K562 (cell line): ENCODE data around the gene FOXRED2. TPM values are rescaled to one million over a fixed set of nuclear protein-coding genes. Genes with fewer than 3 reads are reported as not detected.

ENCODE experiments used
- ERF ChIP-seq: fragments of 450-650 bp; formaldehyde crosslinking; IDR thresholded peaks from 2 replicates; pipeline ENCODE4 v1.4.0; 2020; ENCODE audit warnings: mild to moderate bottlenecking, mixed read lengths
- ESRRA ChIP-seq: fragments of 450-650 bp; IDR thresholded peaks from 2 replicates; pipeline ENCODE4 v1.6.1; 2014; ENCODE audit warnings: low read depth, mild to moderate bottlenecking, moderate library complexity, borderline replicate concordance
- FOXM1 ChIP-seq, 2 experiments: fragments of 450-650 bp in 1 of 2; sonication (generic) in 1 of 2; formaldehyde crosslinking in 1 of 2; IDR thresholded peaks; 2 replicates each; pipeline versions ENCODE4 v1.6.1 to v1.9.0; 2017 to 2022; ENCODE audit warnings: low read depth in 2 of 2, mild to moderate bottlenecking in 2 of 2, missing genetic modification reagents in 1 of 2, moderate library complexity in 1 of 2
- HNRNPLL ChIP-seq: fragments of 200-400 bp; formaldehyde crosslinking; IDR thresholded peaks from 2 replicates; pipeline ENCODE4 v1.6.1; 2017; ENCODE audit warnings: low read length, low read depth, mild to moderate bottlenecking; ENCODE audit not compliant: poor library complexity, severe bottlenecking
- KHSRP ChIP-seq: fragments of 450-650 bp; IDR thresholded peaks from 2 replicates; pipeline ENCODE4 v1.6.1; 2017
- MAFK ChIP-seq: IDR thresholded peaks from 2 replicates; pipeline ENCODE4 v1.6.1; 2011; ENCODE audit warnings: low read length, improper control_type of control experiment
- NCOA4 ChIP-seq: fragments of 450-650 bp; IDR thresholded peaks from 2 replicates; pipeline ENCODE4 v1.6.1; 2018; ENCODE audit warnings: mild to moderate bottlenecking; ENCODE audit not compliant: partially characterized antibody
- TAF1 ChIP-seq: IDR thresholded peaks from 2 replicates; pipeline ENCODE4 v1.6.1; 2011; ENCODE audit warnings: mild to moderate bottlenecking, low read length, moderate library complexity; ENCODE audit not compliant: insufficient read depth, control insufficient read depth, severe bottlenecking; ENCODE audit errors: extremely low read depth
- TAF15 ChIP-seq: fragments of 200-400 bp; formaldehyde crosslinking; IDR thresholded peaks from 2 replicates; pipeline ENCODE4 v1.6.1; 2017; ENCODE audit warnings: mild to moderate bottlenecking, low read depth, low read length, moderate library complexity
- TEAD1 ChIP-seq, 2 experiments: fragments of 450-650 bp in 1 of 2; sonication (generic) in 1 of 2; formaldehyde crosslinking; IDR thresholded peaks; 2 replicates each; pipeline versions ENCODE4 v1.4.0 to v1.8.0; 2020 to 2022; ENCODE audit warnings: mild to moderate bottlenecking in 2 of 2, missing genetic modification reagents in 1 of 2
- THRAP3 ChIP-seq: fragments of 450-650 bp; IDR thresholded peaks from 2 replicates; pipeline ENCODE4 v1.6.1; 2016; ENCODE audit warnings: mild to moderate bottlenecking, inconsistent platforms, borderline replicate concordance
- YY1 ChIP-seq, 3 experiments: IDR thresholded peaks; 2 replicates each; pipeline ENCODE4 v1.6.1; 2011; ENCODE audit warnings: low read length in 2 of 3, mild to moderate bottlenecking in 2 of 3, moderate library complexity in 2 of 3, borderline replicate concordance in 1 of 3, control low read depth in 1 of 3, low read depth in 1 of 3; ENCODE audit not compliant: insufficient read depth in 3 of 3, insufficient replicate concordance in 2 of 3, control insufficient read depth in 1 of 3, insufficient read length in 1 of 3; ENCODE audit errors: extremely low read depth in 1 of 3
- ZFP30 ChIP-seq: fragments of 250-450 bp; sonication (Bioruptor Pico); IDR thresholded peaks from 2 replicates; pipeline ENCODE4 v1.8.0; 2022; ENCODE audit warnings: moderate library complexity, mild to moderate bottlenecking, inconsistent platforms, borderline replicate concordance
- ZFX ChIP-seq: sonication (generic); formaldehyde crosslinking; IDR thresholded peaks from 2 replicates; pipeline ENCODE4 v1.8.0; 2022; ENCODE audit warnings: mild to moderate bottlenecking, missing genetic modification reagents, moderate library complexity
- ZNF274 ChIP-seq: IDR thresholded peaks from 2 replicates; pipeline ENCODE4 v1.6.1; 2011; ENCODE audit warnings: low read depth, mild to moderate bottlenecking, low read length, moderate library complexity, borderline replicate concordance
- ZNF311 ChIP-seq: fragments of 250-450 bp; sonication (Bioruptor Pico); IDR thresholded peaks from 2 replicates; pipeline ENCODE4 v1.4.0; 2020; ENCODE audit warnings: mild to moderate bottlenecking, moderate library complexity
- ZNF407 ChIP-seq: fragments of 450-650 bp; IDR thresholded peaks from 2 replicates; pipeline ENCODE4 v1.6.1; 2016; ENCODE audit warnings: low read depth
- ZNF75A ChIP-seq: fragments of 450-650 bp; formaldehyde crosslinking; IDR thresholded peaks from 2 replicates; pipeline ENCODE4 v1.4.0; 2020; ENCODE audit warnings: mild to moderate bottlenecking
- polyA plus RNA-seq, 8 experiments: library from polyadenylated mRNA; depleted of rRNA in 4 of 8; stranded (reverse) in 5 of 8; unstranded in 3 of 8; fragments of >200 nt; fragmentation: Nextera tagmentation in 2 of 8; fragmentation: Illumina TruSeq in 1 of 8; extraction: Ambion mirVana in 2 of 8; extraction: Trizol in 1 of 8; gene quantifications; 2 replicates each; pipeline versions ENCODE4 v1.2.1 to v1.2.3, GENCODE V29; 2011 to 2014; ENCODE audit warnings: inconsistent platforms in 1 of 8, missing spikeins in 1 of 8
- total RNA-seq, 7 experiments: library from RNA; depleted of rRNA in 6 of 7; stranded (reverse); fragments of >200 nt in 6 of 7; fragmentation: Illumina TruSeq in 2 of 7; extraction: Trizol in 2 of 7; gene quantifications; 2 replicates each; pipeline versions ENCODE4 v1.2.1 to v1.2.3, GENCODE V29; 2011 to 2021; ENCODE audit warnings: low replicate concordance in 1 of 7

The FOXRED2 gene
- total and polyA plus RNA-seq, 9 of the 15 experiments (the other 6 are each of a cell fraction or from before 2014, with no cell fraction given) = 2.8 to 48.4 (median 7.8) TPM

- TF ChIP-seq ESRRA (peak; percentile 49; the same call in 1 of the 2 replicates), THRAP3 (no peak), TAF15 (no peak), ZNF75A (no peak), ERF (CRISPR knock-in tag) (0 out of 2 replicates have a peak, but pooled peaks have one; percentile 50), YY1 (IDR thresholded peaks at IDR 0.05; ENCODE audit: borderline replicate concordance in 1 of 3, control insufficient read depth in 1 of 3, extremely low read depth in 1 of 3, insufficient read depth in 3 of 3, insufficient read length in 1 of 3, insufficient replicate concordance in 2 of 3, low read depth in 1 of 3, low read length in 2 of 3) (peak in 1 of 3 experiments; percentile 61), FOXM1 (IDR thresholded peaks at IDR 0.05; ENCODE audit: low read depth) (no peak), FOXM1 (CRISPR knock-in tag; IDR thresholded peaks at IDR 0.05; ENCODE audit: low read depth) (peak; percentile 90; the same call in 1 of the 2 replicates), MAFK (no peak), ZNF311 (no peak), KHSRP (no peak), TAF1 (peak; percentile 79), ZNF274 (no peak), ZFX (CRISPR knock-in tag) (peak; percentile 72), HNRNPLL (no peak), TEAD1 (CRISPR knock-in tag; IDR thresholded peaks at IDR 0.05) (peak in 1 of 2 experiments; percentile 94; a peak in 1 of 4 replicates), ZFP30 (no peak), ZNF407 (no peak), NCOA4 (no peak)
Observed at GRCh38 chr22:36506637-36507517, at the start of gene FOXRED2 (continued).
